T-cell (primary cell): ENCODE measurements around the gene ADAMTS1. TPM values are rescaled to one million over a fixed set of nuclear protein-coding genes. Genes with fewer than 3 reads are reported as not detected.

Experiments
- ATAC-seq, 4 experiments: fragments of 200-7000 bp in 3 of 4; fragments of 150-1000 bp in 1 of 4; cut with Tn5 transposase; replicated peaks in 1 of 4; 1 replicate in 3 of 4; 2 replicates in 1 of 4; pipeline ENCODE4 v1.10.0; 2021; ENCODE audit warnings: moderate library complexity in 3 of 4, mild to moderate bottlenecking in 2 of 4, moderate number of reproducible peaks in 1 of 4
- CTCF ChIA-PET, 2 donors: fragments of 300-600 bp; sonication (Branson Sonifier 250); formaldehyde crosslinking; loops; one replicate each; lab custom pipeline; 2022; ENCODE audit warnings: antibody characterized with exemption in 2 of 2; lab: Charles Lee
- POLR2A ChIA-PET, 2 donors: fragments of 300-600 bp; sonication (Branson Sonifier 250); formaldehyde crosslinking; loops; one replicate each; lab custom pipeline; 2022; ENCODE audit warnings: antibody characterized with exemption in 2 of 2; lab: Charles Lee
- DNase-seq, 35 experiments: peaks; one replicate each; pipeline versions ENCODE4 v3.0.0 to v3.0.0-alpha.2; 2013 to 2023
- H3K27ac ChIP-seq: one replicate; pipeline ENCODE4 v1.5.1; 2013; ENCODE audit warnings: low read length
- H3K27me3 ChIP-seq, 2 experiments: replicated peaks in 1 of 2; 1 replicate in 1 of 2; 2 replicates in 1 of 2; pipeline versions ENCODE4 v1.6.1 to v1.7.0; 2013; ENCODE audit warnings: low read length in 1 of 2, mixed read lengths in 1 of 2; ENCODE audit not compliant: control insufficient read depth in 2 of 2, insufficient read depth in 2 of 2; ENCODE audit errors: extremely low read depth in 1 of 2
- H3K36me3 ChIP-seq, 2 donors: 1 replicate in 1 of 2; 2 replicates in 1 of 2; pipeline versions ENCODE4 v1.6.1 to v1.7.0; 2013; ENCODE audit warnings: low read length in 1 of 2; ENCODE audit not compliant: control insufficient read depth in 2 of 2, insufficient read depth in 1 of 2; ENCODE audit errors: extremely low read depth in 1 of 2
- H3K4me1 ChIP-seq, 2 experiments: 1 replicate in 1 of 2; 2 replicates in 1 of 2; pipeline versions ENCODE4 v1.6.1 to v1.7.0; 2013; ENCODE audit warnings: low read length in 2 of 2, mixed read lengths in 1 of 2; ENCODE audit not compliant: insufficient read depth in 2 of 2, control insufficient read depth in 1 of 2; ENCODE audit errors: extremely low read depth in 1 of 2
- H3K4me3 ChIP-seq, 2 donors: 1 replicate in 1 of 2; 2 replicates in 1 of 2; pipeline versions ENCODE4 v1.5.1 to v1.7.0; 2013; ENCODE audit warnings: mild to moderate bottlenecking in 2 of 2, low read length in 1 of 2, moderate library complexity in 1 of 2; ENCODE audit not compliant: control insufficient read depth in 1 of 2; ENCODE audit errors: extremely low read depth in 1 of 2
- H3K9me3 ChIP-seq: 2 replicates; pipeline ENCODE4 v1.7.0; 2013
- H3K27ac Mint-ChIP-seq, 2 donors: one replicate each; pipeline ENCODE4 v1.8.0; 2020 to 2021; ENCODE audit warnings: mild to moderate bottlenecking in 2 of 2, mixed read lengths in 2 of 2
- H3K27me3 Mint-ChIP-seq, 2 donors: one replicate each; pipeline ENCODE4 v1.8.0; 2021 to 2022; ENCODE audit warnings: mixed read lengths in 2 of 2
- H3K36me3 Mint-ChIP-seq: one replicate; pipeline ENCODE4 v1.8.0; 2021; ENCODE audit warnings: mixed read lengths
- H3K4me1 Mint-ChIP-seq, 3 donors: one replicate each; pipeline ENCODE4 v1.8.0; 2020 to 2022; ENCODE audit warnings: mixed read lengths in 3 of 3, mild to moderate bottlenecking in 1 of 3
- H3K4me3 Mint-ChIP-seq, 3 donors: one replicate each; pipeline ENCODE4 v1.8.0; 2020 to 2022; ENCODE audit warnings: mild to moderate bottlenecking in 3 of 3, mixed read lengths in 3 of 3, moderate library complexity in 3 of 3
- H3K9me3 Mint-ChIP-seq, 3 donors: one replicate each; pipeline ENCODE4 v1.8.0; 2020 to 2022; ENCODE audit warnings: mixed read lengths in 3 of 3
- WGBS: methylation state at CpG from one replicate; pipeline ENCODE4 v1.1.5; 2013; ENCODE audit warnings: missing lambda C conversion rate; ENCODE audit not compliant: insufficient coverage; 5-methylcytosine and 5-hydroxymethylcytosine counted together
- total RNA-seq, 35 experiments: library from RNA in 6 of 35; stranded (reverse) in 6 of 35; fragments of 120-200 nt in 1 of 35; gene quantifications; one replicate each; pipeline versions ENCODE4 v1.2.1 to v1.2.4 and lab custom pipeline; 2013 to 2026

Gene ADAMTS1
- total RNA-seq, 5 donors from 2014 or later (not counting 1 experiment from before 2014, with no cell fraction given) = 0.40 to 1.7 (median 0.72) TPM

DNA sequence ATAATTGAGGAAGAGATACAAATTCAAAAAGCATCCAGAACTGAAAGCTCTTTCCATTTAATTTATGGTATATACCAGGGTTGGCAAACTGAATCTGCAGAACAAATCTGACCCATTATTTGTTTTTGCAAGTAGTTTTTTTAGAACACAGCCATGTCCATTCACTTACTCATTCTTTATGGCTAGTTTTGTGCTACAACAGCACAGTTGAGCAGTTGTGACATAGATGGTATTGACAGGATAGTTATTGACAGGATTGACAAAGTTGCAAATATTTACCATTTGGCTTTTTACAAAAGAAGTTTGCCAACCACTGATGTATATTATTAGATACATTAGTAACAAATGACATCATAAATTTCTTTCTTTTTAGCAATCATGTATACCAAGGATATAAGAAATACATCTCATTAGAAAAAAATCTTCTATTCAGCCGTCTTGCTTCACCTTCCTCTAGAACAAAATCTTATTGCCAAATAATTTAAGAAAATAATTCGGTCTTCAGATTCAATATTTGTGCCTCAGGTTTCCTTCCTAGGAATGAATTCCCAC lies 9.4 kb downstream of the ADAMTS1 start:
- H3K36me3 ChIP-seq = no peaks in the 10 kb centered on the region
- DNase-seq = no peak
- no peak overlapping the region for H3K27ac ChIP-seq
- H3K9me3 Mint-ChIP-seq = no peaks in the 10 kb centered on the region
- H3K4me1 Mint-ChIP-seq = peaks cover 15 to 33% (median 18%) of the 10 kb centered on the region in 3 donors
- no peak overlapping the region for H3K4me3 Mint-ChIP-seq
- WGBS = no CpG with 5 or more reads among the region's 2 CpGs
- no peak for ATAC-seq
- H3K9me3 ChIP-seq = no peaks in the 10 kb centered on the region
- POLR2A ChIA-PET = interaction anchor here in 1 of 2 donors (0.6 kb wide), 1 partner anchor 20 kb away, joined by 3 read pairs; no protein-coding TSS in a partner anchor
- no peak overlapping the region for H3K27ac Mint-ChIP-seq
- no peaks in the 10 kb centered on the region for H3K36me3 Mint-ChIP-seq
- H3K4me1 ChIP-seq = peaks cover 2 to 9% of the 10 kb centered on the region in 2 experiments
- no peak overlapping the region for H3K4me3 ChIP-seq
- CTCF ChIA-PET = interaction anchor here in 1 of 2 donors (0.6 kb wide), 1 partner anchor 757 kb away, joined by 3 read pairs; no protein-coding TSS in a partner anchor
- peaks cover 28 to 34% of the 10 kb centered on the region in 2 donors for H3K27me3 Mint-ChIP-seq
- H3K27me3 ChIP-seq = peaks cover 0 to 13% of the 10 kb centered on the region in 2 experiments

DNA sequence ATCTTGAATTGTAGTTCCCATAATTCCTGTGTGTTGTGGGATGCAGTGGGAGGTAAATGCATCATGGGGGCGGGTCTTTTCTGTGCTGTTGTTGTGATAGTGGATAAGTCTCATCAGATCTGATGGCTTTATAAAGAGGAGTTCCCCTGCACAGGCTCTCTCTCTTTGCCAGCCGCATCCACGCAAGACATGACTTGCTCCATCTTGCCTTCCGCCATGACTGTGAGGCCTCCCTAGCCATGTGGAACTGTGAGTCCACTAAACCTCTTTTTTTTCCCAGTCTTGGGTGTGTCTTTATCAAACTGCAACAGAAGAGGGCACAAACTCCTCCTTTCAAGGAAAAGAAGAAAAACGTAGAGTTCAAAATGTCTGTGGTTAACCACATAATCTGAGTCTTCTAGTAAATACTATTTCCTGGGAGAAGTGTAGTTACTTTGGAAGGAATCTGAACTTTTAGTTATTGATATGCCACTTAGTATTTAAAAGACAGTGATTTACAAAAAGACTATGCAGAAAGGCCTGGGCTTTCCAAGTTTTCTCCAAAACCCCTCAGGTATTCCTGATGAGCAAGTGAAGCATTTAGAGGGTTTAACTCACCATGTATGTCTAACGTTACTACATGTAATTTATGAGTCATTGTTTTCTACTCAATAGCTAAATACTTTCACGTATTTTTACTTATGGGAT lies 10.0 kb downstream of the ADAMTS1 start:
- no peaks in the 10 kb centered on the region for H3K9me3 ChIP-seq
- Mint-ChIP-seq H3K36me3 (no peaks in the 10 kb centered on the region), H3K27me3 (peaks cover 25 to 28% of the 10 kb centered on the region in 2 donors), H3K27ac (no peak overlapping the region), H3K4me1 (peaks cover 13 to 30% (median 16%) of the 10 kb centered on the region in 3 donors), H3K4me3 (peak overlapping the region in 1 of 3 donors; percentile 52), H3K9me3 (no peaks in the 10 kb centered on the region)
- ATAC-seq (no peak), DNase-seq (no peak)
- ChIA-PET POLR2A (interaction anchor here in 1 of 2 donors (0.6 kb wide), 1 partner anchor 20 kb away, joined by 3 read pairs; no protein-coding TSS in a partner anchor), CTCF (interaction anchor here in 1 of 2 donors (0.6 kb wide), 1 partner anchor 757 kb away, joined by 3 read pairs; no protein-coding TSS in a partner anchor)
- H3K27ac ChIP-seq = no peak overlapping the region
- H3K27me3 ChIP-seq = peaks cover 0 to 10% of the 10 kb centered on the region in 2 experiments
- H3K36me3 ChIP-seq = no peaks in the 10 kb centered on the region
- peaks cover 2 to 7% of the 10 kb centered on the region in 2 experiments for H3K4me1 ChIP-seq
- WGBS = 60% methylated on average over 1 of the region's 7 CpGs
- no peak overlapping the region for H3K4me3 ChIP-seq

DNA sequence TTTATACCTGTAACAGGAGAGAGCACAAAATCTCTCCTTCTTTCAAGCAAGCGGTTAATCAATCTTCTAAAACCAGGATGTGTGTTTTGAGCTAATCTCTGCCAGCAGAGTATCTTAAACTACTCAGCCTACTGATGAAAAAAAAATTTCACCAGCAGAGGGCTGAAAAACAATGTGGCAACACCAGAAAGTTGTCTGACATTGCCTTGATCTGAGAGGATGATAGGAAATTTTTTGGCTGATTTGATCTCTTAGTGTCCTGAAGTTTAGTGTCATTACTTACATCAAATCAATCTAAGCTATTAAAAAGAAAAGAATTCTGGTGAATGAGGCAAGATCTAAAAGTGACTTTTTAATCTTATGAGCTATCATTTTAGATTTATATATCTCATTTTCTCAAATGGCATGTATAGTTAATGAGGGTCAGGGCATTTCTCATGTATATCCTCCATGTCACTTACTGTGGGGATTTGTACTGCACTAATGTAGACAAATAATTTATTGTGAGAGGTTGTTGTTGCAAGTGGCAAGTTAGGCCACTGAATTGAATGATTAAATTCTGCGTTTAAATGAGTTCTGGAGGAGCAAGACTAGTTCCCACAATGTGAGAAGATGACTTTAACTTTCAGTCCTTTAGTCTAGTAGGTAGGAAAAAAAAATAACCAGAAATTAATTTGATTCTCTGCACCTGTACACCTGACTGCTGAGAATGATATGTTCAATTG lies 10.9 kb downstream of the ADAMTS1 start:
- peaks cover 23 to 24% of the 10 kb centered on the region in 2 donors for H3K27me3 Mint-ChIP-seq
- Histone ChIP-seq H3K4me3 (no peak overlapping the region), H3K36me3 (no peaks in the 10 kb centered on the region), H3K27me3 (peaks cover 0 to 9% of the 10 kb centered on the region in 2 experiments), H3K9me3 (no peaks in the 10 kb centered on the region), H3K27ac (no peak overlapping the region), H3K4me1 (peaks cover 0 to under 1% of the 10 kb centered on the region in 2 experiments)
- no peak for DNase-seq
- H3K4me1 Mint-ChIP-seq = peaks cover 12 to 24% (median 12%) of the 10 kb centered on the region in 3 donors
- ATAC-seq = no peak
- WGBS = no CpG with 5 or more reads among the region's 2 CpGs
- no peaks in the 10 kb centered on the region for H3K9me3 Mint-ChIP-seq
- POLR2A ChIA-PET = no interaction called here
- no peak overlapping the region for H3K4me3 Mint-ChIP-seq
- CTCF ChIA-PET = interaction anchor here in 1 of 2 donors (0.5 kb wide), 1 partner anchor 1269 kb away, joined by 3 read pairs; no protein-coding TSS in a partner anchor
- H3K27ac Mint-ChIP-seq = no peak overlapping the region
- H3K36me3 Mint-ChIP-seq = no peaks in the 10 kb centered on the region

DNA sequence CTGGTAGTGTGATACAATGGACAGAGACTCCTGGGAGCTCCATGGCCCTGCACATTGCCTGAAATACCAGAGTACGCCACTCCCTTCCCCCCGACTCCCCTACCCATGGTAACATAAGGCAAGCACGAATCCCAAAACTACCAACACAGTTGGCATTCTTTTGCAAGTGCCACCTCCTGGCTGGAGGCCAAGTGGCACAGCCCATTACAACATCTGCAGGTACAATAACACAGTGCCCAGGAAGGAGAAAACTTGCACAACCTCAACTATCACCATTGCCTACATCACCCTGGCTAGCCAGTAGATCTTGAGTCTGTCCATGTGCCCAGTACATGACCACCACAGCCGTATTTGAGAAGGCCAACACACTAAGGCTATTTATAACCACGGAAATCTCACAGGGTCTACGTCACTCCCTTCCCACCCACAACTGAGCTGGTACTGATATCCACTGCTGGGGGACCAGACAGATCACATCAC lies 11.7 kb downstream of the ADAMTS1 start:
- WGBS = 87% methylated on average over 6 of the region's 6 CpGs
- Mint-ChIP-seq H3K27me3 (peaks cover 20% of the 10 kb centered on the region in 2 donors), H3K4me1 (peaks cover 12 to 24% (median 12%) of the 10 kb centered on the region in 3 donors), H3K9me3 (no peaks in the 10 kb centered on the region), H3K36me3 (no peaks in the 10 kb centered on the region), H3K4me3 (no peak overlapping the region), H3K27ac (no peak overlapping the region)
- Histone ChIP-seq H3K4me1 (no peaks in the 10 kb centered on the region), H3K27me3 (peaks cover 0 to 9% of the 10 kb centered on the region in 2 experiments), H3K4me3 (no peak overlapping the region), H3K36me3 (no peaks in the 10 kb centered on the region), H3K27ac (no peak overlapping the region), H3K9me3 (no peaks in the 10 kb centered on the region)
- no peak for DNase-seq
- POLR2A ChIA-PET = no interaction called here
- no peak for ATAC-seq
- CTCF ChIA-PET = interaction anchor here in 1 of 2 donors (0.5 kb wide), 1 partner anchor 1270 kb away, joined by 3 read pairs; no protein-coding TSS in a partner anchor

DNA sequence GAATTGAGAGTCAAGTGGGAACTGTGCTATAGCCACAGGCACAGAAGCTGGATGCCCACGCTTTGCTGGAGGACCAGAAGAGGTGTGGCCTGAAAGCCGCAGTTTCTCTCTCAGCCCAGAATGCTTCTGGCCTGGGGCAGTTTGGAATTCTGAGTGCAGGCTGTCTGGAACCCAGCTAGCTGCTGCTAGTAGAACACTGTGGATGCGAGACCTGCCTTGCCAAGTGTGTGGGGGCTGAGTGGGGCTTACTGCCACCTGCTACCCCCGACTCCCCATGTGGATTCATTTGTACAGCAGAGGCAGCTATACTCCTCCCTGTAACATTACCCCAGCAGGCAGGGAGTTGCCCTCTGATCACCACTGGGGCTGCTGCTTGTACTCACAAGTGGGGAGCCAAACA lies 12.2 kb downstream of the ADAMTS1 start:
- no peak for DNase-seq
- Mint-ChIP-seq H3K4me3 (no peak overlapping the region), H3K27ac (no peak overlapping the region), H3K4me1 (peaks cover 12 to 24% (median 12%) of the 10 kb centered on the region in 3 donors), H3K27me3 (peaks cover 17 to 18% of the 10 kb centered on the region in 2 donors), H3K36me3 (no peaks in the 10 kb centered on the region), H3K9me3 (no peaks in the 10 kb centered on the region)
- peaks cover 0 to 9% of the 10 kb centered on the region in 2 experiments for H3K27me3 ChIP-seq
- WGBS = 81% methylated on average over 2 of the region's 4 CpGs
- no peaks in the 10 kb centered on the region for H3K36me3 ChIP-seq
- no peaks in the 10 kb centered on the region for H3K9me3 ChIP-seq
- H3K4me1 ChIP-seq = no peaks in the 10 kb centered on the region
- POLR2A ChIA-PET = no interaction called here
- no peak overlapping the region for H3K4me3 ChIP-seq
- ATAC-seq = no peak
- H3K27ac ChIP-seq = no peak overlapping the region
- CTCF ChIA-PET = no interaction called here

DNA sequence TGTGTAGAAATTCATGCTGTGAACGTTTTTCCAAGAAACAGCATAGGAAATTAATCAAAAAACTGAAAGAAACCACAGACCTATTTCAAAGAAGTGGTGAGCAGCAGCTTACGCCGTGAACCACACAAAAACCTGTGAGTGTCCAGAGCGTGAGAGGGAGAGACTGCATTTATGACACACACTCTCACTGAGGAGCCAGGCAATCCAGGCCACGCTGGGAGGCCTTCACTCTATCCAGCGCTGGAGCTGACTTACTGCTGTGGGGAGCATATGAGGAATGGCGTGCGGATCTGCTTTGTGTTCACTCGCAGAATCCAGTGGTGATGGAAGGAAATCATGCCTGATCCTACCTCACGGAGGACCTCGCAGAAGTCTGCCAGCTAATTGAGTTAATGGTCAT lies 12.7 kb downstream of the ADAMTS1 start:
- no peak for DNase-seq
- H3K27ac Mint-ChIP-seq = peak overlapping the region in 1 of 2 donors; percentile 40
- peaks cover 12 to 24% (median 12%) of the 10 kb centered on the region in 3 donors for H3K4me1 Mint-ChIP-seq
- WGBS = 87% methylated on average over 7 of the region's 11 CpGs
- H3K9me3 ChIP-seq = no peaks in the 10 kb centered on the region
- no peaks in the 10 kb centered on the region for H3K36me3 ChIP-seq
- peaks cover 16 to 18% of the 10 kb centered on the region in 2 donors for H3K27me3 Mint-ChIP-seq
- H3K36me3 Mint-ChIP-seq = no peaks in the 10 kb centered on the region
- H3K4me3 ChIP-seq = no peak overlapping the region
- no peak for ATAC-seq
- CTCF ChIA-PET = no interaction called here
- no peak overlapping the region for H3K27ac ChIP-seq
- H3K27me3 ChIP-seq = peaks cover 0 to 9% of the 10 kb centered on the region in 2 experiments
- H3K4me3 Mint-ChIP-seq = no peak overlapping the region
- POLR2A ChIA-PET = no interaction called here
- no peaks in the 10 kb centered on the region for H3K4me1 ChIP-seq
- H3K9me3 Mint-ChIP-seq = no peaks in the 10 kb centered on the region
